Colon (tissue), 2 donors: ENCODE measurements around the gene PTP4A2.

Experiments
- FAIRE-seq: peaks from 2 replicates; lab custom pipeline; 2012; peaks lifted over from hg19 to GRCh38; lab: Jason Lieb, UNC
- donor health status: control.
- donor health status: control.

Gene PTP4A2

GRCh38 chr1:31885851-31886250, 52.3 kb downstream of the PTP4A2 start:
- no peak for FAIRE-seq

DNA sequence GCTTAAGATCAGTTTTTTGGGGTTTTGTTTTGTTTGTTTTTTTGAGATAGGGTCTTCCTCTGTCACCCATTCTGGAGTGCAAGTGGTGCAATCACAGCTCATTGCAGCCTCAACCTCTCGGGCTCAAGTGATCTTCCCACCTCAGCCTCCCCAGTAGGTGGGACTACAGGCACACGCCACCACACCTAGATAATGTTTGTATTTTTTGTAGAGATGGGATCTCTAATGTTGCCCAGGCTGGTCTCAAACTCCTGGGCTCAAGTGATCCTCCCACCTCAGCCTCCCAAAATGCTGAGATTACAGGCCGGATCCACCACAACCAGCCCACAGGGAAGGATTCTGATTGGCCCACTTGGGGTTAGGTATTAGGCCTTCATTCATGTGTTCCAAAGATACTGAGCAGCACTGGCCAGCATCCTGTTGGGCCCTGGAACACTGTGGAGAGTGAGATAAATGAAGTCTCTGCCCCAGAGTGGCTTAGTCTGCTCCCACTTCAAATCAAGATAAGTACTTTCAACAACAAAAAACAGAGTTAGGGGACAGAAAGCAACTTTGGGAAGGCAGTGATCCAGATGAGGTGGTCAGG, 54.7 kb downstream of the PTP4A2 start:
- no peak for FAIRE-seq

DNA sequence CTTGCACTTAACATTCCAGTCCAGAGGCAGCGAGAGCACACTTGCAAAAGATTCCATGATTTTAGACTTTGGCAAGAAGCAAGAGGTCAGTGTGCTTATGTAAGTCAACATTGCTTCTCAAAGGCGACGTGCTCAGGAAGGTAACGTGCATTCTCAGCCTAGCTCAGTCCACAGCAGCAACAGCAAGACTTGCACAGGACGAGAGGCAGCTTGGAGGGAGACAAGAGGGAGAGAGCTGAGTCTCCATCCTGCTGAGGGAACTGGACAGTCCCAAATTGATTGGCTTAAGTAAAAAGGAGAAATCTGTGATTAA, 56.5 kb downstream of the PTP4A2 start:
- FAIRE-seq: no peak

DNA sequence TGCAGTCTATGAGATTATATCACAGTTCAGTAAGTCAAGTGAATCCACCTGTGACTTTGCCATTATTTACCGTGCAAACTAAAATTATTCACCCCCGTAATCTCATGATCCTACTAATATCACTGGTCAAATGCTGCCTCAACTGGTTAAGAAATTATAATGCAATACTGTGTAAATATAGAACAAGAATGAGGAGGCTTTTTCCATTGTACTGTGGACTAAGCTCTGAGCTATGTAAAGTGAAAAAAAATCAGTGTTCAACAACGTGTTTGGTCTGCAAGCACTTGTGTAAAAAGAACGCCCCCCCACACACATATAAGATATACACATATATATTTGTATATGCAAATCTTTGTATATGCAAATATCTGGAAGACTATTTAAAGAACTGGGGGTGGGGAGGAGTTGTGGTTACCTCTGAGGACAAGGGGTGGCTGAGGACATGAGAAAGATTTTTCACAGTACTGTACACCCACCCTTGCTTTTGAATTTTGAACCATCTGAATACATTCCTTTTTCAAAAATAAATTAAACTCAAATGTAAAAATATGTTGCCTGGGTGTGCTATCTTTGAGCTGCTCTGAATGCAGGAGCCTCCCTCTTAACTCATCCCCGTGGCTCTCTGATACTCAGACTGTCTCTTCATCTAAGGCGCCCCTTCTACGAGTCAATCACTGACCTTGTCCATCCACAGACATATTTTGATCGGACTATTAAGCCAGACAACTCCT, 57.0 kb downstream of the PTP4A2 start:
- no peak for FAIRE-seq

DNA sequence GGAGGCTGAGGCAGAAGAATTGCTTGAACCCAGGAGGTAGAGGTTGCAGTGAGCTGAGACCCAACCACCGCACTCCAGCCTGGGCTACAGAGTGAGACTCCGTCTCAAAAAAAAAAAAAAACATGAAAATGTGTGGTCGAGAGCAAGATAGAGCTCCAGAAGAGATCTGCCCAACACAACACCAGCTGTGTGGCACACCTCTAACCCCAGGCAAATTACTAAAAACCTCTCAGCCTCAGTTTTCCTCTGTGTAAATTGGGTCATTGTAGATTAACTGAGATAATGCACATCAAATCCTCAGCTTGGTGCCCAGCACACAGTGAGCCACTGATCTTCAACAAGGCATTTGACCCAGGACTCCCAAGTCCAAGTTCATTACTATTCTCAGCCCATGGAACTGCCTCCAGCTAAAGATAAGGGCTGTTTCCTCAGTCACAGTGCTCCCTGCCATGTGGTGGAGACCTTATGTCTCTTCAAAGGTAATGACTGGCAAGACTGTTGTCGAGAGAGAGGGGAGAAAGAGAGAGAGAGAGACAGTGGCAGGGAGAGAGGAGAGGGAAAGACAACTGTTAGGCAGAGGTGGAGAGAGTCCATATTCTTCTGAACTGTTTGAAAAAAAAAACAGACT, 58.1 kb downstream of the PTP4A2 start:
- FAIRE-seq: no peak

DNA sequence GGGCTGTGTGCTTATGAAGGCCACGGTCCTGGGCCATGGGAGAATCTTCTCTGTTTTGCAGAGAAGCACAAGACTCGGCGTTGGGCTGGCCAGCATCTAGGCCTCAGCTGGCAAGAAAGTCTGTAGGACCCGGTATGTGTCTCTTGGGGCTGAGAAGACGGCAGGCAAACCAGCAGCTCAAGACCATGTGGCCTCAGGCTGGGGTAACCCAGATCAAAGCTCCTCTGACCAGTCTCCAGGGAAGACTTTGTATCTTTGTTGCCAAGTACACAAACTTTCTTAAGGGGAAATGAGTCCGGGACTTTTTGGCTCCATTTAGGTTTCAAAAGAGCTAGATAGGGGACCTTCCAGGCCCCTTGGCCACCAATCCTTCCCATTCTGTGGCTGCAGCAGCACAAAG, 60.1 kb downstream of the PTP4A2 start:
- FAIRE-seq: no peak

DNA sequence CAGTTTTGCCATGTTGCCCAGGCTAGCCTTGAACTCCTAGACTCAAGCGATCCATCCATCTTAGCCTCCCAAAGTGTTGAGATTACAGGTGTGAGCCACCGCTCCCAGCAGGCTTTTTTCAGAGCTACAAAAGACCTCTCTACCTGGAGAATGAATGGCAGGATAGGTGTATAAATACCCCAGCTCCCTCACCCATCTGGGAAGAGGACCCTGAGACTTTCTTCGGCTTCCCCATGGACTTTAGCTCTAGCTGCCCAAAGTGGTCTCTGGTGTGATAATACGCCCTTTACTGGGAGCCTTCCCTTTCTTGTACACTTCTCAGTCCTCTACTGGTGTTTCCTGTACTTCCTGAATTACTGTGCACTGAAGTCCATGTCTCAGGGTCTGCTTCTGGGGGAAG, 60.6 kb downstream of the PTP4A2 start:
- FAIRE-seq: no peak

- FAIRE-seq: no peak
Observed at GRCh38 chr1:31875636-31876236, 62.4 kb downstream of the PTP4A2 start.

DNA sequence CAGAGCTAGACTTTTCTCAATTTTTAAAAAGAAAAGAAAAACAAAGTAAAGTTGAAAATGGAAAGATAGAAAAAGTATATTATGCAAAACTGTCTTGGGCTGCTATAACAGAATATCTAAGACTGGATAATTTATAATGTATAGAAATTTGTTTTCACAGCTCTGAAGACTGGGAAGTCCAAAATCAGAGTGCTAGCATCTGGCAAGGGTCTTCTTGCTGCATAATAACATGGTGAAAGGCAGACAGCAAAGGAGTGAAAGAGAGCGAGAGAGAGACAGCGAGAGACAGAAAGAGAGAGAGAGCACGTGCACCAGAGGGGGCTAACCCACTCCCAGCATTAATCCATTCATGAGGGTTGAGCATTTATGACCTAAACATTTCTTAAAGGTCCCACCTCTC, 63.2 kb downstream of the PTP4A2 start:
- FAIRE-seq: no peak

- FAIRE-seq: no peak
Observed at GRCh38 chr1:31872658-31873636, 65.2 kb downstream of the PTP4A2 start.

GRCh38 chr1:31871703-31872102, 66.5 kb downstream of the PTP4A2 start:
- no peak for FAIRE-seq

- FAIRE-seq: no peak
Observed at GRCh38 chr1:31870086-31870736, 68.0 kb downstream of the PTP4A2 start.

GRCh38 chr1:31869449-31869848, 68.7 kb downstream of the PTP4A2 start:
- FAIRE-seq: no peak

GRCh38 chr1:31868862-31869261, 69.3 kb downstream of the PTP4A2 start:
- no peak for FAIRE-seq

DNA sequence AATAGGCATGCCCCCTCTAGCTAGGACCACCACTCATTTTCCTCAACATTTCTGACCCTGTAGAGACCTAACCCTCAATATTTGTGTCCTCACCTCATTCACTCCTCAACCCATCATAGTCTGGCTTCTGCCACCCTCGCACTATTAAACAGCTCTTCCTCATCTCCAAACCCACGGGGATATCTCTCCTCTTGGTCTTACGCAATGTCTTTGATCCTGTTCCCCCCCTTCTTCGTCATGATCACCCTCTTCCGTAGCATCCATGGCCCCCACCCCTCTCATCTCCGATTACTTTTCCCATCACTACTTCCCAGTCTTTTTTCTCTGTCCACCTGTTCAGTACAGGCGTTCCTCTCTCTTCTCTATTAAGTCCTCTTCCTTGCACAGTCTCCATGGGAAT, 70.6 kb downstream of the PTP4A2 start:
- no peak for FAIRE-seq

DNA sequence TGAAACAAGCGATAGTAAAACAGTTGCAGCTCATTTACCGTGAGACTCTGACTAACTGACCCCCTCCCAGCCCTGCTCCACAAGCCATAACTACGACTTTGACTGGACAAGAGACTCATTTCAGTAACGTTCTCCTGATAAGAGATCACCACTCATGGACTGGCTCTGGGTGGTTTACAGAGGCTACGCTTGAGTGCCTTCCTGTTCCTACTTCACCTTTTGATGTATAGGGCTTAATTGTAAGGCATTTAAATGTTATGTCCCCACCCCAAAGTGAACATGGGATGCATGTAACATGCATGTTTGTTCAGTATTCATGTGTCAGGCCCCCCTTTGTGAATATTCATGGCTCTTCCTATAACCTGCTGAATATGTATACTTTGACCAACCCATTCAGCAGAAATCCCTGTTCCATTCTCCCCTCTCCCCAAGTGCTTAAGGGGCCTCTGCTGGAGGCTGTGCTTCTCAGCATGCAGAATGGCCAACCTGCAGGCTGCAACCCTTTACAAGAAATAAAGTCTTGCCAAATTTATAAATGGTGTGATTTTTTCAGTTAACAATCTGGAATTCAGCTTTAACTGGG, 71.6 kb downstream of the PTP4A2 start:
- no peak for FAIRE-seq

- FAIRE-seq: no peak
Observed at GRCh38 chr1:31865728-31866449, 72.3 kb downstream of the PTP4A2 start.

- no peak for FAIRE-seq
Observed at GRCh38 chr1:31862071-31862470, 76.1 kb downstream of the PTP4A2 start.

- FAIRE-seq: no peak
Observed at GRCh38 chr1:31861346-31861745, 76.8 kb downstream of the PTP4A2 start.

DNA sequence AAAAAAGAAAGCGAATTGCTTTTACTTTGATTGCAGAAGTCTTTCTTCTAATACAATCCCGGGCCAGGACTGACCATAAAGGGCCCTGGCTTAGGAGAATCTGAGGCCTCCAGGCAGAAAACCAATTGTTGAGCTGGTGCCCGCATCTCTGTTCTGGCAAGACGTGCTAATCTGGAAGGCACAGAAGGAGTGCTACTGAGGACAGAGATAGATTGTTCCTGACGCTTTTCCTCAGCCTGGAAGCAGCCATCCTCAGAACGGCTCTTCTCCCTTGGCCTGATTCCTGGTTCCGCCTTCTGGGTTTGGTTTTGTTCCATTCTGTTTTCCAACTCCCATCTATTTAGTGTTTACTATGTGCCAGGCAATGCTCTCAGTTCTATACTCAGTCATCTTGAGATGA, 77.6 kb downstream of the PTP4A2 start:
- no peak for FAIRE-seq

DNA sequence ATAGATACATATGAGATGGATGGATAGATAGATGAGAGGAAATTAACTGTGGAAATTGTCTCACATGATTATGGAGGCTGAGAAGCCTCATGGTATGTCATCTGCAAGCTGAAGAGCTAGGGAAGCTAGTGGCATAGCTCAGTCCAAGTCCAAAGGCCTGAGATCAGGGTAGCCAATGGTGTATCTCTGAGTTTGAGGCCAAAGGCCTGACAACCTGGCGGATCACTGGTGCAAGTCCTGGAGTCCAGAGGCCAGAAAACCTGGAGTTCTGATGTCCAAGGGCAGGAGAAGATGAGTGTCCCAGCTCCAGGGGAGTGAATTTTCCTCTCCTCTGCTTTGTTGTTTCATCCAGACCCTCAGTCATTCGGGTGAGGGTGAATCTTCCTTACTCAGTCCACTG, 78.4 kb downstream of the PTP4A2 start:
- FAIRE-seq: no peak
